Tongue (tissue), 2 donors: ENCODE results near the gene ZNF621. TPM values are rescaled to one million over a fixed set of nuclear protein-coding genes. Genes with fewer than 3 reads are reported as not detected.
A peak's percentile ranks its signal among the peaks of the same experiment; 100 is the strongest.

ENCODE experiments used
- DNase-seq: peaks from one replicate; pipeline ENCODE4 v3.0.0-alpha.2; 2015
- total RNA-seq: library from RNA; depleted of rRNA; stranded (reverse); fragments of >200 nt; gene quantifications from one replicate; pipeline ENCODE4 v1.2.3, GENCODE V29; 2014

ZNF621 gene
- 13.3 TPM for total RNA-seq

GRCh38 chr3:40524568-40525285 lies at the start of gene ZNF621:
TSS of gene ZNF621 (plus strand) at chr3:40524960. CDS start at chr3:40525841, 881 bp downstream.
- peak; percentile 92 for DNase-seq

- peak; percentile 83 for DNase-seq
These were observed 48.0 kb upstream of the ZNF621 start, which contains the start of gene ZNF619 for GRCh38 chr3:40476478-40477470. TSS of gene ZNF619 (plus strand) at chr3:40477122. CDS start at chr3:40477980, 858 bp downstream.

GRCh38 chr3:40477666-40478065 lies 47.1 kb upstream of the ZNF621 start:
- DNase-seq: no peak

GRCh38 chr3:40487172-40487571 lies 37.6 kb upstream of the ZNF621 start:
- no peak for DNase-seq

GRCh38 chr3:40490916-40491315 lies 33.8 kb upstream of the ZNF621 start:
- DNase-seq: no peak

- DNase-seq: no peak
These were observed 30.1 kb upstream of the ZNF621 start for GRCh38 chr3:40494698-40495097.

- DNase-seq: no peak
These were observed 27.5 kb upstream of the ZNF621 start for GRCh38 chr3:40497288-40497687.

GRCh38 chr3:40499952-40500351 lies 24.8 kb upstream of the ZNF621 start:
- DNase-seq: no peak

- no peak for DNase-seq
These were observed 22.7 kb upstream of the ZNF621 start for GRCh38 chr3:40502034-40502433.

GRCh38 chr3:40504636-40505430 lies 19.9 kb upstream of the ZNF621 start:
- no peak for DNase-seq

- DNase-seq: peak; percentile 94
These were observed 18.9 kb upstream of the ZNF621 start, which contains the start of gene ZNF620 for GRCh38 chr3:40505599-40506462. TSS of gene ZNF620 (plus strand) at chr3:40506039. CDS start at chr3:40506353, 314 bp downstream.

- no peak for DNase-seq
These were observed 13.6 kb upstream of the ZNF621 start for GRCh38 chr3:40511031-40511718.

GRCh38 chr3:40516201-40516600 lies 8.6 kb upstream of the ZNF621 start:
- no peak for DNase-seq

GRCh38 chr3:40518067-40518466 lies 6.7 kb upstream of the ZNF621 start:
- DNase-seq: no peak

- no peak for DNase-seq
These were observed 5.9 kb upstream of the ZNF621 start for GRCh38 chr3:40518848-40519247.

GRCh38 chr3:40521254-40521653 lies 3.5 kb upstream of the ZNF621 start:
- DNase-seq: no peak

GRCh38 chr3:40523781-40524180 lies 979 bp upstream of the ZNF621 start:
- DNase-seq: peak; percentile 3

GRCh38 chr3:40524222-40524567 lies 565 bp upstream of the ZNF621 start:
- no peak for DNase-seq

GRCh38 chr3:40528426-40528825 lies 3.7 kb downstream of the ZNF621 start:
- DNase-seq: no peak

GRCh38 chr3:40532252-40532651 lies 7.5 kb downstream of the ZNF621 start:
- DNase-seq: no peak

GRCh38 chr3:40534283-40534682 lies 9.5 kb downstream of the ZNF621 start:
- DNase-seq: no peak
